Kidney (tissue), 14 donors: ENCODE measurements around the gene MYH6. TPM values are rescaled to one million over a fixed set of nuclear protein-coding genes. Genes with fewer than 3 reads are reported as not detected.
A peak's percentile ranks its signal among the peaks of the same experiment; 100 is the strongest.

ENCODE experiments used
- DNase-seq, 5 donors: peaks; one replicate each; pipeline ENCODE4 v3.0.0-alpha.2; 2013 to 2020
- FAIRE-seq: peaks from 2 replicates; lab custom pipeline; 2012; peaks lifted over from hg19 to GRCh38; lab: Jason Lieb, UNC
- H3K27ac ChIP-seq, 2 donors: one replicate each; pipeline ENCODE4 v1.7.0; 2013; ENCODE audit warnings: low read depth in 2 of 2, low read length in 2 of 2, inconsistent platforms in 1 of 2
- H3K27me3 ChIP-seq: one replicate; pipeline ENCODE4 v1.7.1; 2013; ENCODE audit warnings: low read length, inconsistent platforms; ENCODE audit not compliant: control insufficient read depth, insufficient read depth
- H3K36me3 ChIP-seq, 3 donors: one replicate each; pipeline versions ENCODE4 v1.7.0 to v1.7.1; 2013; ENCODE audit warnings: low read length in 3 of 3, control low read depth in 1 of 3, inconsistent platforms in 1 of 3; ENCODE audit not compliant: insufficient read depth in 3 of 3, control insufficient read depth in 2 of 3
- H3K4me1 ChIP-seq, 3 donors: one replicate each; pipeline versions ENCODE4 v1.7.0 to v1.7.1; 2013; ENCODE audit warnings: low read length in 3 of 3, inconsistent platforms in 1 of 3, low read depth in 1 of 3; ENCODE audit not compliant: control insufficient read depth in 2 of 3, insufficient read depth in 2 of 3
- H3K4me3 ChIP-seq, 3 donors: one replicate each; pipeline versions ENCODE4 v1.7.0 to v1.8.1; 2013; ENCODE audit warnings: low read length in 3 of 3, control low read depth in 1 of 3, inconsistent platforms in 1 of 3
- H3K9ac ChIP-seq, 3 donors: one replicate each; pipeline versions ENCODE4 v1.7.0 to v1.7.1; 2013; ENCODE audit warnings: low read length in 3 of 3, control low read depth in 1 of 3, inconsistent platforms in 1 of 3
- H3K9me3 ChIP-seq, 3 donors: one replicate each; pipeline versions ENCODE4 v1.7.0 to v1.7.1; 2013; ENCODE audit warnings: low read length in 3 of 3, control low read depth in 1 of 3, inconsistent platforms in 1 of 3; ENCODE audit not compliant: control insufficient read depth in 2 of 3, insufficient read depth in 1 of 3
- CTCF ChIP-seq: IDR thresholded peaks from 3 replicates; pipeline ENCODE4 v1.5.1; 2012; ENCODE audit warnings: mild to moderate bottlenecking, moderate library complexity, borderline replicate concordance; ENCODE audit not compliant: insufficient read depth; ENCODE audit errors: extremely low read depth
- intact Hi-C: fragments of 100-400 bp; cut with DNase I; formaldehyde crosslinking; loops from one replicate; pipeline ENCODE4 v1.11.1; 2022
- polyA plus RNA-seq: library from polyadenylated mRNA; stranded (reverse); fragments of 350-450 nt; fragmentation: Illumina TruSeq; extraction: RNeasy Lipid Tissue Mini Kit (QIAGEN cat#74804); gene quantifications from one replicate; pipeline ENCODE4 v1.2.3, GENCODE V29; 2014; ENCODE audit warnings: low read depth, low replicate concordance; ENCODE audit not compliant: insufficient read depth
- total RNA-seq: library from RNA; stranded (reverse); fragmentation: NEBNext Ultra II Directional; extraction: Animal tissue kit (Norgen Biotek cat#: 25700); gene quantifications from one replicate; pipeline ENCODE4 v1.2.1, GENCODE V29; 2021
- donor health status: control.
- donor health status: control.
- donor health status: control.
- donor health status: control.
- donor health status: control.
- donor health status: DM: yes; HTN: yes; CAD: no.
- donor health status: Normal renal cell carcinoma (clear cell type).

The MYH6 gene
- total and polyA plus RNA-seq, 2 donors from 2014 or later: 0.03 to 0.13 TPM

- no peak for DNase-seq
- no peak overlapping the region for H3K27ac ChIP-seq
- intact Hi-C loops: no loop called here
Measured at GRCh38 chr14:23358042-23358441, 50.0 kb downstream of the MYH6 start.

GRCh38 chr14:23357261-23357660 lies 50.8 kb downstream of the MYH6 start:
- Histone ChIP-seq H3K9ac (no peak overlapping the region), H3K27ac (no peak overlapping the region), H3K4me3 (no peak overlapping the region), H3K27me3 (no peaks in the 10 kb centered on the region), H3K9me3 (no peaks in the 10 kb centered on the region), H3K4me1 (peaks cover 0 to 3% (median 0%) of the 10 kb centered on the region in 3 donors), H3K36me3 (peaks cover 0 to 2% (median 0%) of the 10 kb centered on the region in 3 donors)
- DNase-seq (peak in 2 of 5 donors; percentile 31 to 56), FAIRE-seq (no peak)
- intact Hi-C loops: no loop called here
- no peak for TF ChIP-seq CTCF

More at GRCh38 chr14:23358042-23358441, 50.0 kb downstream of the MYH6 start:
- Histone ChIP-seq H3K4me3 (no peak overlapping the region), H3K9ac (no peak overlapping the region), H3K36me3 (peaks cover 0 to 2% (median 0%) of the 10 kb centered on the region in 3 donors), H3K27me3 (no peaks in the 10 kb centered on the region), H3K9me3 (no peaks in the 10 kb centered on the region), H3K4me1 (peaks cover 0 to 2% (median 0%) of the 10 kb centered on the region in 3 donors)
- no peak for FAIRE-seq
- no peak for TF ChIP-seq CTCF

DNA sequence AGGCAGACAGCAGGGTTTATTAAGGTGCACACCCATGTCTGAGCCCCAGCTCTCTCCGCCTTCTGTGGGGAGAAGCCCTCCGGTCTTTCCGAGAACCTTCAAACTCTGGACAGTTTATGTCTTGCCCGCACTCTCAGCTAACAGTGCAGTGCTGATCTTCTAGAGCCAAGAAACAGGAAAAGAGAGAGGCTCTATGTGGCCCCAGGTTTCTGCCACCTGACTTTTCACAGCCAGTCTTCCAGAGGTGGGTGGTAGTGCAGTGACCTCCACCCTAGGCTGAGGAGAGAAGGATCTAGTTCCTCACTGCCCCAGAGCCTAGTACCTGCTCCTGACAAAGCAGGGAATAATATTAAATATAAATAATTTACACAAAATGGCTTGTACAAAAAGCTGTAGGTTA lies 51.4 kb downstream of the MYH6 start:
- no peaks in the 10 kb centered on the region for H3K9me3 ChIP-seq
- H3K9ac ChIP-seq: no peak overlapping the region
- H3K27ac ChIP-seq: no peak overlapping the region
- H3K27me3 ChIP-seq: no peaks in the 10 kb centered on the region
- DNase-seq (no peak), FAIRE-seq (no peak)
- no peak overlapping the region for H3K4me3 ChIP-seq
- H3K36me3 ChIP-seq: peaks cover 0 to 2% (median 0%) of the 10 kb centered on the region in 3 donors
- H3K4me1 ChIP-seq: peaks cover 0 to 7% (median 0%) of the 10 kb centered on the region in 3 donors
- no peak for TF ChIP-seq CTCF
- intact Hi-C loops: no loop called here

- FAIRE-seq (no peak), DNase-seq (no peak)
- H3K9me3 ChIP-seq: no peaks in the 10 kb centered on the region
- H3K27me3 ChIP-seq: no peaks in the 10 kb centered on the region
- H3K9ac ChIP-seq: no peak overlapping the region
- H3K27ac ChIP-seq: no peak overlapping the region
- H3K36me3 ChIP-seq: peaks cover 0 to 2% (median 0%) of the 10 kb centered on the region in 3 donors
- H3K4me1 ChIP-seq: peaks cover 0 to 7% (median 0%) of the 10 kb centered on the region in 3 donors
- no peak for TF ChIP-seq CTCF
- no peak overlapping the region for H3K4me3 ChIP-seq
- intact Hi-C loops: no loop called here
Measured at GRCh38 chr14:23355871-23356435, 52.1 kb downstream of the MYH6 start.
